Lung (tissue), 12 donors: Measurements from ENCODE around the gene AQP9. TPM values are rescaled to one million over a fixed set of nuclear protein-coding genes. Genes with fewer than 3 reads are reported as not detected.

Experiments
- ATAC-seq: fragments of 200-7000 bp; cut with Tn5 transposase; one replicate; pipeline ENCODE4 v1.9.1; 2020; ENCODE audit warnings: moderate number of reproducible peaks; ENCODE audit not compliant: insufficient read depth, low FRiP score
- DNase-seq, 3 donors: peaks; one replicate each; pipeline ENCODE4 v3.0.0-alpha.2; 2013 to 2017
- H3K27ac ChIP-seq, 2 donors: one replicate each; pipeline ENCODE4 v1.5.1; 2013; ENCODE audit warnings: mild to moderate bottlenecking in 2 of 2, moderate library complexity in 2 of 2, control low read depth in 1 of 2, inconsistent platforms in 1 of 2, low read depth in 1 of 2, low read length in 1 of 2
- H3K27me3 ChIP-seq, 3 donors: one replicate each; pipeline ENCODE4 v1.5.1; 2013; ENCODE audit warnings: low read length in 2 of 3; ENCODE audit not compliant: control insufficient read depth in 3 of 3, insufficient read depth in 3 of 3
- H3K36me3 ChIP-seq, 4 donors: one replicate each; pipeline ENCODE4 v1.5.1; 2013; ENCODE audit warnings: low read length in 4 of 4, mild to moderate bottlenecking in 1 of 4, moderate library complexity in 1 of 4; ENCODE audit not compliant: control insufficient read depth in 4 of 4, insufficient read depth in 4 of 4
- H3K4me1 ChIP-seq, 5 donors: one replicate each; pipeline ENCODE4 v1.5.1; 2013; ENCODE audit warnings: low read length in 5 of 5, mild to moderate bottlenecking in 2 of 5, moderate library complexity in 1 of 5; ENCODE audit not compliant: control insufficient read depth in 5 of 5, insufficient read depth in 5 of 5
- H3K4me3 ChIP-seq: one replicate; pipeline ENCODE4 v1.5.1; 2013; ENCODE audit warnings: mild to moderate bottlenecking, control low read depth, moderate library complexity
- H3K9ac ChIP-seq, 2 donors: one replicate each; pipeline ENCODE4 v1.5.1; 2013; ENCODE audit warnings: low read length in 2 of 2, control low read depth in 1 of 2; ENCODE audit not compliant: insufficient read depth in 1 of 2
- H3K9me3 ChIP-seq, 4 donors: one replicate each; pipeline ENCODE4 v1.5.1; 2013; ENCODE audit warnings: low read length in 3 of 4, mild to moderate bottlenecking in 1 of 4, moderate library complexity in 1 of 4; ENCODE audit not compliant: control insufficient read depth in 4 of 4, insufficient read depth in 3 of 4
- WGBS, 2 donors: extraction: QIAGEN DNeasy Blood & Tissue Kit; methylation state at CpG; one replicate each; pipeline ENCODE4 v1.1.7; 2013; 5-methylcytosine and 5-hydroxymethylcytosine counted together
- polyA plus RNA-seq, 2 donors: library from polyadenylated mRNA; stranded (reverse); fragments of 200-250 nt; gene quantifications; one replicate each; pipeline ENCODE4 v1.2.1, GENCODE V29; 2013
- total RNA-seq, 2 donors: library from RNA; depleted of rRNA in 1 of 2; stranded (reverse); fragments of >200 nt in 1 of 2; gene quantifications; one replicate each; pipeline ENCODE4 v1.2.1, GENCODE V29; 2014 to 2021
- TF ChIP-seq, protein P1 (sequence below): IDR thresholded peaks from 2 replicates; pipeline ENCODE4 v1.5.1; 2012; ENCODE audit warnings: mild to moderate bottlenecking; ENCODE audit errors: control extremely low read depth, extremely low read depth
- donor health status: control.
- donor health status: control.
- donor health status: Bipolar disorder and iron deficiency.
- donor health status: healthy.
- donor health status: DM: yes; HTN: yes; CAD: no.

Gene AQP9
- total and polyA plus RNA-seq, 4 donors, result 6.1 to 329 (median 21.9) TPM

GRCh38 chr15:58171476-58172061 lies 33.4 kb downstream of the AQP9 start:
- H3K9ac ChIP-seq, result no peak overlapping the region
- H3K9me3 ChIP-seq, result peaks cover 0 to 2% (median 0%) of the 10 kb centered on the region in 4 donors
- WGBS, 2 donors, result 80 to 88% methylated on average over 1 of the region's 1 CpG
- no peaks in the 10 kb centered on the region for H3K4me1 ChIP-seq
- H3K36me3 ChIP-seq, result no peaks in the 10 kb centered on the region
- peaks cover 0 to 5% (median 0%) of the 10 kb centered on the region in 3 donors for H3K27me3 ChIP-seq
- DNase-seq (no peak), ATAC-seq (no peak)
- H3K27ac ChIP-seq, result no peak overlapping the region
- no peak overlapping the region for H3K4me3 ChIP-seq
- TF ChIP-seq, protein P1, sequence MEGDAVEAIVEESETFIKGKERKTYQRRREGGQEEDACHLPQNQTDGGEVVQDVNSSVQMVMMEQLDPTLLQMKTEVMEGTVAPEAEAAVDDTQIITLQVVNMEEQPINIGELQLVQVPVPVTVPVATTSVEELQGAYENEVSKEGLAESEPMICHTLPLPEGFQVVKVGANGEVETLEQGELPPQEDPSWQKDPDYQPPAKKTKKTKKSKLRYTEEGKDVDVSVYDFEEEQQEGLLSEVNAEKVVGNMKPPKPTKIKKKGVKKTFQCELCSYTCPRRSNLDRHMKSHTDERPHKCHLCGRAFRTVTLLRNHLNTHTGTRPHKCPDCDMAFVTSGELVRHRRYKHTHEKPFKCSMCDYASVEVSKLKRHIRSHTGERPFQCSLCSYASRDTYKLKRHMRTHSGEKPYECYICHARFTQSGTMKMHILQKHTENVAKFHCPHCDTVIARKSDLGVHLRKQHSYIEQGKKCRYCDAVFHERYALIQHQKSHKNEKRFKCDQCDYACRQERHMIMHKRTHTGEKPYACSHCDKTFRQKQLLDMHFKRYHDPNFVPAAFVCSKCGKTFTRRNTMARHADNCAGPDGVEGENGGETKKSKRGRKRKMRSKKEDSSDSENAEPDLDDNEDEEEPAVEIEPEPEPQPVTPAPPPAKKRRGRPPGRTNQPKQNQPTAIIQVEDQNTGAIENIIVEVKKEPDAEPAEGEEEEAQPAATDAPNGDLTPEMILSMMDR, result no peak

- no peak overlapping the region for H3K4me3 ChIP-seq
- WGBS, 2 donors, result 95 to 96% methylated on average over 5 of the region's 5 CpGs
- TF ChIP-seq, protein P1, result no peak
- peaks cover 0 to 2% (median 0%) of the 10 kb centered on the region in 4 donors for H3K9me3 ChIP-seq
- peaks cover 0 to 5% (median 0%) of the 10 kb centered on the region in 3 donors for H3K27me3 ChIP-seq
- no peak for ATAC-seq
- H3K27ac ChIP-seq, result no peak overlapping the region
- H3K4me1 ChIP-seq, result no peaks in the 10 kb centered on the region
- H3K36me3 ChIP-seq, result no peaks in the 10 kb centered on the region
- DNase-seq, result no peak
- no peak overlapping the region for H3K9ac ChIP-seq
Observed at GRCh38 chr15:58174709-58175108, 36.5 kb downstream of the AQP9 start.

DNA sequence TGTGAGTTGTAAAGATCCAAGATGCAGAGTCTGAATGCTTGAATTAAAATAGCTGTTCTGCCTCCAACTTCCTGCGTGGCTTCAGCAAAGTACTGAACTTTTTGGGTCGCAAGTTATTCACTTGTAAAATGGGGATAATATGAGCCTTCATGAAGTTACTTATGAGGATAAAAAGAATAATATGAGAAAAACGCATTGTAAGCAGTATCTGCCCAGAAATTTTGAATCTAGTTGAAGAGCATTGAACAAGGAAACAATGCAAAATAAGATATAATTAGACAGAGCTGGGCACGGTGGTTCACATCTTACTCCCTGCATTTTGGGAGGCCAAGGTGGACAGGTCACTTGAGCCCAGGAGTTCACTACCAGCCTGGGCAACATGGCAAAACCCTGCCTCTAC lies 37.8 kb downstream of the AQP9 start:
- TF ChIP-seq, protein P1, result no peak
- DNase-seq (no peak), ATAC-seq (no peak)
- H3K27me3 ChIP-seq, result peaks cover 0 to 5% (median 0%) of the 10 kb centered on the region in 3 donors
- 89 to 91% methylated on average over 4 of the region's 4 CpGs for WGBS, 2 donors
- H3K36me3 ChIP-seq, result no peaks in the 10 kb centered on the region
- no peak overlapping the region for H3K27ac ChIP-seq
- no peak overlapping the region for H3K9ac ChIP-seq
- peaks cover 0 to 3% (median 0%) of the 10 kb centered on the region in 5 donors for H3K4me1 ChIP-seq
- peaks cover 0 to 2% (median 0%) of the 10 kb centered on the region in 4 donors for H3K9me3 ChIP-seq
- H3K4me3 ChIP-seq, result no peak overlapping the region

- H3K4me1 ChIP-seq, result peaks cover 0 to 3% (median 0%) of the 10 kb centered on the region in 5 donors
- 90 to 100% methylated on average over 1 of the region's 1 CpG for WGBS, 2 donors
- no peak for DNase-seq
- TF ChIP-seq, protein P1, result no peak
- H3K9ac ChIP-seq, result no peak overlapping the region
- no peak overlapping the region for H3K4me3 ChIP-seq
- H3K36me3 ChIP-seq, result no peaks in the 10 kb centered on the region
- no peak overlapping the region for H3K27ac ChIP-seq
- ATAC-seq, result no peak
- peaks cover 0 to 2% (median 0%) of the 10 kb centered on the region in 4 donors for H3K9me3 ChIP-seq
- no peaks in the 10 kb centered on the region for H3K27me3 ChIP-seq
Observed at GRCh38 chr15:58178668-58179067, 40.5 kb downstream of the AQP9 start.
